HG02981 (cell line): Measurements from ENCODE around the gene PDE4D.

Experiments used
- ATAC-seq: cut with Tn5 transposase; IDR thresholded peaks from one replicate; pipeline ENCODE4 v1.9.1; 2021; ENCODE audit warnings: mild to moderate bottlenecking, moderate library complexity; ENCODE audit not compliant: unreplicated experiment

The PDE4D gene

DNA sequence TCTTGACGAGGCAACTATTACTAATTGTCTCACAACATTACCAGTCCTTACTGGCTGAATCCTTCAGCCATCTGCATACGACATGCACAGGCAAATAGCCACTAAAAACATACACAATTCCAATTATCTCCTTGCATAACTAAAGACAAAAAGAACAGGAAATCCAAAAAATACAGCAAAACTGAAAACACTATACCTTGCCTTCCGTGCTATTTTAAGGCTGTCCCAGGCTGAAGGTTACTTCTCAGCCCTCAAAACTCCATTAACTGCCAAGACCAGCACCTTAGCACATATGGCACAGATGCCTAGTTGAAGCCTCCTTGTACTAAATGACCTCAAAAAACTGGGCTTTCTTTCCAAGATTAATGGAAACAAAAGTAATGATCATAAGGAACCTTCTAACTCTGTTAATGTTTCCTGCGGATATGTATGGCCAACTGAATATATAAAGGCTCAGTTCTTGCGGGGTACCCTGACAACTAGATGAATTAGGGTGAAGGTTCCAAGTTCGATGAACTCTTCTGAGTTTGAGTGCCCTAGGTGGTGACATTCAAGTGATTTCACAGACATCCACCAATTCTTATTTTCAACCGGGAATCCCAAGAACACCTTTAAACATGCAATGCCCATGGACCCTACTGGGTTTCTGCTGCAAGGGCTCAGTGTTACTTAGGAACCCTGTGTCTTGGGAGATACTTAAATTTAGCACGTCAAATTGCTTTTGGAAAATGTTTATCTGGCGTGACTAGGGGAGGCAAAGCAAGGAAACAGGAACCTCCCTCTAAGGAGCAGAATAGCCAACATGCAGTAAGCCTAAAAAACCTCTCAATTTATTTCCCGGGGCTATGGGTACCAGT, 855.4 kb downstream of the PDE4D start:
- no peak for ATAC-seq

DNA sequence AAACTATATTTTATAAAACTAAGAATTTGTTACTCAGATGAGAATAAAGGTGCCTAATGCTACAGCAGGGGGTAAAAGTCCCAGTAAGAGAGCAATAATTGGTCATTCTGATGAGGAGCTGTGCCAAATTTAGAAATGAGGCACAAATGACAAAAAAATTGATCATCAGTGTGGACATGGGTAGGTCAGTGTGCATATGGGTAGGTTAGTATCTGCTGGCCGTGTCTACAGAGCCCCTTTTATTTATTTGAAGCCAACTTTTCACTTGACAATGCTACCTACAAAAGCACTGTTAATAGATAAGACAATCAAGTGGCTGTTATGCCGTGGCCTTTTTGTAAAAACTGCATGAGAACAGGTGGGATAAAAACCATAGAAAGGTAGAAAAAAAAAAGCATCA, 856.1 kb downstream of the PDE4D start:
- no peak for ATAC-seq

DNA sequence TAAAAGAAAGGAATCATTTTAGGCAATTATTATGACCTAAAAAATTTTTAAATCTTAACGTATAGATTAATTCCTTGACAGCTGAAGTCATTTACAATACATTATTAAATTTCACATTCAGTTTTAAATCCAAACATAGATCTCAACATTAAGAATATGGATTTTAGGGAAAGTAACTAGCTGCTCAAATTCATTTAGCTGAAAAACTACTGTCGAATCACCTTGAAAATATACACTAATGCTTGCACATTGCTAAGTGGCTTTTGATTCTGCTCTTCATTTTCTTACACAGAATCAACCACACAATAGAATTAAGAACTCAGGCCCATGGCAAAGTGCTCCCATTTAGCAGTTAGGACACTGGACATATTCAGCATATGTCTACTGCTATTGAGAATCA, 856.5 kb downstream of the PDE4D start:
- ATAC-seq = no peak

DNA sequence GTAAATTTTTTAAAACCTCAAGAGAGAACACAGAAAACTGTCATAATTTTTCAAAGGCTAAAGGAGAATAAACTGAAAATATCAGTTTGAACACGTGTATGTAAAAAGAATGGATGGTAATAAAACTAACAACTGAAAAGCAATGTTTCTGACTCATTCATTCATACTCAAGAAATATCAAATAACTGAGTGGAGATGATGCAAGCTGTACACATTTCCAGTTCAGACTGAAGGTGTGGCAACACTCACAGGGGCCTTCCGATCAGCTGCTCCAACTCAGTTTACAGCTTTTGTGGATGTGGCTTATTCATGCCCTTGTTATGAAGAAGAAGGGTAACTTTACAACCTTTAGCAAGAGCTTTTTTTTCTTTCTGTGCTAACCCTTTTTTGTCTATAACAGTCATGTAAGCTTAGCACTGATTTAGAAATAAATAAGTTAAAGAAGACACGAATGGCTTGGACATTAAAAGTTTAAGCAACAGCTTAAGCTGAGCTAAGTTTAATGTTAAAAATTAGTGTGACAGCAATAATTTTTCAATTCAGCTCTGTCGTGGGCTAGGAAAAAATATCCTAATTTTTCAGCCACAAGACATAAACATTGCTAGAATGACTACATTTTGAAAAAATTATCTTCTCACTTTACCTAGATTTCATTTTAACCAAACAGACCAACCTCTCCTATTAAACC, 857.1 kb downstream of the PDE4D start:
- no peak for ATAC-seq

DNA sequence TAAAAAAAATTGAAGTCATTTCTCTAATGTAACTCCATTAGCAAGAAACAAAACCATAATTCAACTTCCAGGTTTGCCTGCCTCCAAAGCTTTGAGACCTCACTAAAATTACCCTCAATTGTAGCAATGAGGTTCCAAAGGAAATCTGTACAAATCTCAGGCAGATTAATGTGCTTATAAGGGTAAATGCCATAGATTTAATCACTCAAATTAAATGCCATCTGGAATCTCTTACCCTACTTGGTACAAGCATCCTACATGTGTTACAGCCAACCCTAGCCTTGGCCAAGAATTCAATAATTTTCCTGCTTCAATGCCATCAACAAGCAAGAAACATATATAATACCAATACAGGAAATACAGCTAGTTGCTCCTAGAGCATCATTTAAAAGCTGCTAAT, 857.8 kb downstream of the PDE4D start:
- no peak for ATAC-seq

DNA sequence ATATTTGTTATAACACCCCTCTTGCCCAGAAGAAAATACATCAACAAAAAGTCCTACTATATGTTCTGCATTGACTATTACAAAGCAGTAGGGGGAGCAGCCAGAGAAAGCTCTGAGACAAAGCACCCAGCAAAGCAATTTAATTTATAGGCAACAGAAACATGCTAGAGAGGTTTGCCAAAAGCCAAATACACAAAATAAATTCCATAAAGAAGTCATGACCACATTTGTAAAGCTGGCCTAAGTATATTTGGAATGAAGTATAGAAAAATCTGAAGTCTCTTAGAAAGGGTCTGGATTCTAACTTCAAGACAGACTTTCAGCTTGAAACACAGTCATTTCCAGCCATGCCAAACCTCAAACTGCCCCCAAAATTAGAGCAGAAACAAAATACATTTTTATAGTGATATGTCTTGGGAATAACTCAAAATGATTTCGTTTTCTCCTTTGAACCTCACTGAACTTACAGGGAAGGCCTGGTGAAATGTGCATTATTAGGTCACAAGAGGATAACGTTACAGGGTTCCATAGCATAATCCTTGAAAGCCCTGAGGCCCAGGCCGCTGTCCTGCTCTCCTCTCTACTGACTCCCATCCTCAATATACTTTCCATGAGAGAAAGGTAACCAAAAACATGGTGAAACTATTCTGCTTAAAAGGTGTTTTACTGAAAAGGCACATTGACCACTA, 858.9 kb downstream of the PDE4D start:
- peak; percentile 57 for ATAC-seq

DNA sequence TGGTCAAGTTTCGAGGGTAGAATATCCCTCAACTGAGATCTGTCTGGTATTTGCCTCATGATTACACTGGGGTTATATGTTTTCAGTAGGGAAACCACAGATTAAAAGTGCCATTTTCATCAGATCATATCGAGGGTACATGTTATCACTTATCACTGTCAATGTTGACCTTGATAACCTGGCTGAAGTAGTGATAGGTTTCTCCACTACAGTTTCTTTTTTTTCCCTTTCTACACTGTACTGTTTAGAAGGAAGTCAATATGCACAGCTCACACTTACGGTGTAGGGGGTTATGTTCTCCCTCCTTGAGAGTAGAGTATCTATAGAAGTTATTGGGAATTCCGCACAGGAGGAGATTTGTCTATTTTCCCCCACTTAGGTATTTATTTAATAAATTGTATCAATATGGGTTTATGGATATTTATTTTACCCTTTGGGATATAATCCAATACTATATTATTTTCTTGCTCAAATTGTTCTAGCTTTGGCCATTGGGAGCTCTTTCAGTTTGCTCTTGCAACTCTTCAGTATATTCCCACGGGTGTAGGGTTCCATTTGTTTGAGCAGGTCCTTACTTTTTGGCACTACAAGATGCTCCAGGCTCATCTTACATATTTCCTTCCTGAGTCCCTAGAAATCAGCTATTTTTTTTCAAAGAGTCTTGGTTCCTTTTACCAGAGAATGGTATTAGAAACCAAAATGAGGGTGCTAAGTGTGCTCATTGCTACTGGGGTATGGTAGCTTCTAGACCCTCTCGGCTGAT, 866.2 kb downstream of the PDE4D start:
- ATAC-seq = no peak

DNA sequence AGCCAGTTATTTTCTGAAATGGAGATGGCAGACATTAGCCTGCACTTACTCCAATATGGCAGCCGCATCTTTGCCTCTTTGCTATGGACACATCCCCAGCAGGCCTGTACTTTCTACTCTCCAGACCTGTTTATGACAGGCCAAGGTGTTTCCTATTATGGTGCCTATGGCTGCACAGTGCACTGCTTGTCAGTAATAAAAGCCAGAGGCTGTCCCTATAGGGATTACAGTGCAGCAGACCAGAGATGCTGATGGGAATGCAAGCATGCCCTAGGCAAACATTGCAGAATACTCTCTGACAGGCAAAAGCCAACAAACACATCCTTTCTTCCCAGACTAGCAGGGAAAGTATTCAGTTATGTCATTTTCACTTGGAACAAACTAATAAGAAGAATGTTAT, 867.8 kb downstream of the PDE4D start:
- no peak for ATAC-seq

DNA sequence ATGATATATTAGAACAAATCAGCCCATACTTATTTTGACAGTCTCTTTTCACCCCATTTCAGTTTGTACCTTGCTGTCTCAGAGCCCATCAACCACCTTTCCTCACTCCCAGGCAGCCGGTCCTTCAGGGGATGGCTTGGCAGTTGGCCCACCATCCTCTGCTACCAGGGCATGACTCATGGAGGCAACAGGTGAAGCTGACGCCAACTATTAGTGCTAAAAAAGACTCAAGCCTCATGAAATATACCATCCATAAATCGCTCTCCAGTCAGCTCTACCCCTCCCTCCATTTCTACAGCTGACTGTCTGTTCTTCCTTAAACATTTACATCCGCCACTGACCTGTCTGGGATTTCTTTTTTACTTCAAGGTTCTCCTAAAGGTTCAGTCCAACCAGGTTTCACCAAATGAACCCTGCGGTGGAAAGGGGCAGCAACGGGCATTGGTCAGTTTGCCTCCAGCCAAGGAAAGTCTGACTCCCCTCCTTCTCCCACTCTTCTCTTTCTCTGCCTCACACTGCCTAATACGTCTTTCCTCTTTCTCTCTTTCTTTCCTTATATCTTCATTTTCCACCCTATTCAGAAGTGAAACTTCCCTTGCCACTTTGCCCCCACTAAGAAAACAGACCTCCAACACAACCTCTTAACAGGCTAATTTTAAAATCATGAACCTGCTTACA, 871.5 kb downstream of the PDE4D start:
- ATAC-seq = no peak

DNA sequence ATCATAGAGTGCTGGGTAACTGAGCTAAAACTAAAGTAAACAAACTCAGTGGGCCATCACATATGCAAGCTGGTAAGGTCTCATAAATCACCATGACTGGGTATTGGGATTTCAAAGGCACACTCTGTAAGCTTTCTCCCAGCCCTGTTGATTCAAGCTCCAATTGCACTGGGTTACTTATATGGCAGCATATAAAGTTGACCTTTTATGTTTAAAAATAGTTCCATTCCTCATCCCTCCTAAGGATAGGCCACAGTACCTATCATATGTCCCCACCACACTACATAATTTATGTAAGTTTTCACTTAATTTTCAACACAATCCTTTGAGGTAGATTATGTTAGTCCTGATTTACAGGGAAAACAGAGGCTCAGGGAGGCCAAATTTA, 872.2 kb downstream of the PDE4D start:
- no peak for ATAC-seq

DNA sequence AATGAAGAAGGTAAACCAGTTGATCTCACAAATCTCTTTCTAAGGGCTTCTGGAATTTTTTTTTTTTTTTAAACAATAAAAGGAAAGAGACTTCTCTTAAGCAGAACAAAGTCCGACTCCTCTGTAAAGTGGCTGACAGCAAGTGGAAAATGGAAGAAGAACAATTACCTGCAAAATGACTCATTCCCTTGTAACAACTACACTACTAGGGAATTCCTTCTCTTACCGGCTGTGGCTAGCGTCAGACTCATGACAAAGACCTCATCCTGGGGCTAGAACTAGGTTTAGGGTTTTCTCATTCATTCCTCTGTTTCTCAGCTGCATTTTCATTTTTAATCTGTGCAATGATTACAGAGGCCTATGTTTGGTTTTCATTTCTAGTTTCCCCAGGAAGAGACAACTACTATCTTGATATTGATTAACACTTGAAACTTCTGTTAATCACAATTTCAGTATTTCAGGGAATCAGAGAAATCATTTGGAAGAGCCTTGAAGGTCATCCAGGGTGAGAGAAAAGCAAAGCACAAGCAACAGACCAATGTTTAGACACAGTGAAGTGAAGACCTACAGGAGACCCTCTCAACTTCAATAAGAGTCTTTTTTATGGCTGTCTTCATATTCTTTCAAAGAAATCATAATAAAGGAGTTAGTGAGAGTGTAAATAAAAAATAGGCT, 872.8 kb downstream of the PDE4D start:
- no peak for ATAC-seq

DNA sequence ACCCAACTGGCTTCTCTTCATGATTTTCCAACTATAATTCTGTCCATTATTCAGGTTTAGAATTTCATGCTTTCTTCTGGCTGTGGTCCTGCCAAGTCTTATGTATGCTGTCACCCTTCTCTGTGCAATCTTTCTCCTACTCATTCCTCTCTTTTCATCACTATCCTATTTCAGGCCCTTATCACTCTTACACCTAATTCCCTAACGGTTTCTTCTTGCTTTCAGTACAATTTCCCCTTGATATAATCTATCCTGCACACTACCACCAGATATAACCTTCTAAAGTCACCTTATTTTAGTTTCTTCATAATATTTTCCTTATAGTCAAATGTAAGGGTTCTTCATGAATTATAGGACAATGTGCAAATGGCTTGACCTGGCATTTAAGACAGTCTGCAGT, 874.4 kb downstream of the PDE4D start:
- no peak for ATAC-seq

DNA sequence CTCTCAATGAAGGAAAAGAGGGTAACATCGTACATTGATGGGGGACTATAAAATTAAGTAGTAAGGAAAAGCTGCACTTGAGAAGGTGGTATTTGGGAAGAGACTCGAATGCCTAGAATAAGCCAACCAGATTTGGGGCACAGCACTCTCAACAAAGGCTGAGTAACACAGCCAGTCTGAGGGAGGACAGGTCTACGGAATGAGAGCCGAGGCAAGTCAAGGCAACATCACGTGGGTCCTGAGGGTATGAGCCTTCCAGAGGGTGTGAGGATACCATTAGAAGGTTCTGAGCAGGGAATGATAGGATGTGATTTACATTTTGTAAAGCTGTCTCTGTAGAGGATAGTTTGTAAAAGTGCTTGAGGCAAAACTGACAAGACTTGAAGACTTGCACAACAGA, 876.6 kb downstream of the PDE4D start:
- ATAC-seq = no peak

DNA sequence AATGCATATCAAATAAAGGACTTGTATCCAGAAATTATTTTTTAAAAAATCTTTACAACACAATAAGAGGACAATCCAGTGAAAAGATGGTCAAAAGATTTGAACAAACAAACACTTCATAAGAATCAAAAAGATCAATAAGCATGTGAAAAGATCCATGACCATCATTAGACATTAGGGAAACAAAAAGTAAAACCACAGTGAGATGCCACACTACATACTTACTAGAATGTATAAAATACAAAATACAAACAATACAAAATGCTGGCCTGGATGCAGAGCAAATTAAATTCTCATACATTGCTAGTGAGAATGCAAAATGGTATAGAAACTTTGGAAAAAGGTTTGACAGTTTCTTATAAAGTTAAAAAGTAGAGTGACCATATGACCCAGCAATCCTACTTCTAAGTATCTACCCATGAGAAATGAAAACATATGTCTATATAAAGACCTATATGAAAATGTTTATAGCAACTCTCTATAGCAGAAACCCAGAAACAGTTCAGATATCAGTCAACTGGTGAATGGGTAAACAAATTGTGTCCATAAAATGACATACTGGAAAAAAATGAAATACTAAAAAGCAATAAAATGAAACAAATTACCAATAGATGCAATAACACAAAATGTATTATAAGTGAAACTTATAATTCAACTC, 884.6 kb downstream of the PDE4D start:
- no peak for ATAC-seq

DNA sequence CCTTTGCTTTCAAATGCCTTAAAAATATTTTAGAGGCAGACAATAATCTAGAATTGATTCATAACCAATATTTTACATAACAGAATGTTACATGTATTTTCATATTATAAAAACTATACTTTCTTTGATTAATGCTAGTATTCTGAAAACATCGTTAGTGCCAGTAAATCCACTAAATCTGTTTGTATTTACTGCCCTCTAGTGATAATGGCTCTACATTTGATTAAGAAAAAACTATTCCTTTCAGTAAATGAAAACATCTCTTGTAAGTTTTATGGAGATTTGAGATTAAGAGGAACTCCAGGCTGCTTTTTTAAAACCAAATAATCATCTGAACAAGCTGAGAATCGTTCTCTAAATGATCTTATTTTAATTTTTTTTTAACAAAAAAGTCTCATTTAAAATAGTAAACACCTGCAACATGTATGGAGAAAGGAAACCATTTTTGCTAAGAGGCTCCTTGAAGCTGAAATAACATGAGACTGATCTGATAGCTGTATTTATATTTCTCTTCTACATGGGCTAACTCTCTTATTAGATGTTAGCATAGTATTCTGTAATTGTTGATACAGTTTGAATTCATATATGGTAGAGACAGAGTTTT, 886.0 kb downstream of the PDE4D start:
- no peak for ATAC-seq

DNA sequence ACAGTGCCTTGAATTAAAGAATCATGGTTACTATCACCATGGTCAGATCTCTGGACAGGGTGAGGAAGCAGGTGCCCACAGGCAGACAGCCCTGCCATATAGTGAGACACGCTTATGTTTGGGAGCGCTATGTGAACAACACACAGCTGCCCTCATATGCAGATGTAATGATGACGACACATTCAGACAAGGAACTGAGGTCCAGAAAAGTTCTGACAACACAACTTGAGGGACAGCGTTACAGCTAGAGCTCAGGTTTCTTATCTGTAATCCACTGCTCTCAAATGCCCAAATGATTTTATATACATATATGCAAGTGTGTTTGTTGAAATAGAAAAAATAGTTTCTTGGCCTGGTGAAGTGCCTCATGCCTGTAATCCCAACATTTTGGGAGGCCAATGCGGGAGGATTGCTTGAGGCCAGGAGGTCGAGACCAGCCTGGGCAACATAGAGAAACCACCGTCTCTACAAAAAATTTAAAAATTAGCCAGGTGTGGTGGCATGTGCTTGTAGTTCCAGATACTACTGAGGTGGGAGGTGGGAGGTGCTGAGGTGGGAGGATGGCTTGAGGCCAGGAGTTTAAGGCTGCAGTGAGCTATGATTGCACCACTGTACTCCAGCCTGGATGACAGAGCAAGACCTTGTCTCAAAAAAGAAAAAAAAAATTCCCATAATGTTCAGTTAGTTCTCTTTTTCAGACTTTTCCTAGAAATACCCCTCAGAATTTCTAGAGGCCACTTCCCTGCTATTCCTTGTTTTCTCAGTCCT, 887.4 kb downstream of the PDE4D start:
- ATAC-seq = no peak

DNA sequence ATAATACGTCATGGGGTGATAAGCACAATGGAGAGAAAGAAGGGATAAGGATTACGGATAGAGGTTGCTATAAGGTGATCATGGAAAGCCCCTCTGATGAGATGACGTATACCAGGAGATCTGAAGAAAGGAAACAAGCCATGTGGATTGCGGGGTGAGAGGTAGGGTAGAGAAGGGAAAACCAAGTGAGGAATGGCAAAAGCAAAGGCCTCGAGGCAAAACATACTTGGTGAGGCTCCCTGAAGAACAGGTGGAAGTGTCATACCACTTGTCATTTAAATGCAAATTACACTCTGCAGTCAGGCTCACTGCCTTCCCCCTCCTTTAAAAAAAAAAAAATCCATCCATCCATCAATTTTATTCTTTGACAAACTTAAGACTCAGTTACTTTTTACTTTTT, 889.9 kb downstream of the PDE4D start:
- no peak for ATAC-seq

DNA sequence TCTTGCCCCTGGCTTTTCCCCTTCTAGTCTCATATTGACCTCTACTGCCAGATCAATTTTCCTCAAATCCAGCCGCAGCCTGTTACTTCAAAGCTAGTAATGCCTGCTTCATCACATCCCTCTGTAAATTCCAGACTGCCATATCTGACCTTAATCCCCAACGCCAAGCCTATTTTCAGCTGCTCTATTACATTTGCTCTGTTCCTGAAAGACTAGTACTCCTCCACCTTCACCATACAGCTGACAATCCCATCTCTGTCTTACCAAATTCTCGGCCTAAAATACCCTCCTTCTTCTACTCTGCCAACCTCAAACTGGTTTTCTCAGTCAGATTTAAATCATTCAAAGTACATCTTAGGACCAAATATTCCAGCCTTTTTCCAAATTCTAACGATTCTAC, 890.4 kb downstream of the PDE4D start:
- no peak for ATAC-seq
